SJSA1 (cell line): Measurements from ENCODE around the gene KRTAP9-3. TPM values are rescaled to one million over a fixed set of nuclear protein-coding genes. Genes with fewer than 3 reads are reported as not detected.
"Not testable (repeated sequence)": the region's sequence is repeated elsewhere in the genome, so short reads cannot be mapped to it uniquely, and the experiment has no call there.

ENCODE experiments used
- DNase-seq, 2 experiments: peaks; one replicate each; pipeline ENCODE4 v3.0.0-alpha.2; 2015 to 2020; ENCODE audit warnings: low spot score in 2 of 2, low read depth in 1 of 2
- H3K27ac ChIP-seq: fragments of 250-450 bp; sonication (Bioruptor Pico); 2 replicates; pipeline ENCODE4 v1.5.1; 2020; ENCODE audit warnings: mild to moderate bottlenecking, moderate library complexity
- H3K27me3 ChIP-seq: fragments of 250-450 bp; sonication (Bioruptor Pico); replicated peaks from 2 replicates; pipeline ENCODE4 v1.5.1; 2020; ENCODE audit warnings: mild to moderate bottlenecking, moderate library complexity
- H3K36me3 ChIP-seq: fragments of 250-450 bp; sonication (Bioruptor Pico); 2 replicates; pipeline ENCODE4 v1.5.1; 2020; ENCODE audit warnings: mild to moderate bottlenecking
- H3K4me1 ChIP-seq: fragments of 250-450 bp; sonication (Bioruptor Pico); replicated peaks from 2 replicates; pipeline ENCODE4 v1.6.1; 2021; ENCODE audit warnings: mild to moderate bottlenecking
- H3K4me3 ChIP-seq: fragments of 250-450 bp; sonication (Bioruptor Pico); 2 replicates; pipeline ENCODE4 v1.5.1; 2020; ENCODE audit warnings: mild to moderate bottlenecking
- H3K9me3 ChIP-seq: fragments of 250-450 bp; sonication (Bioruptor Pico); replicated peaks from 2 replicates; pipeline ENCODE4 v1.5.1; 2020; ENCODE audit warnings: mild to moderate bottlenecking
- total RNA-seq: library from RNA; depleted of rRNA; stranded (reverse); fragments of >200 nt; shearing (Covaris generic); gene quantifications from 2 replicates; pipeline ENCODE4 v1.2.3, GENCODE V29; 2014; rRNA removed

Gene KRTAP9-3
- total RNA-seq, 1 experiment from 2014 or later = not detected

- Histone ChIP-seq H3K27ac (no peak overlapping the region), H3K9me3 (no peaks in the 10 kb centered on the region), H3K4me3 (no peak overlapping the region), H3K27me3 (no peaks in the 10 kb centered on the region), H3K4me1 (no peaks in the 10 kb centered on the region), H3K36me3 (no peaks in the 10 kb centered on the region)
- DNase-seq = peak in 1 of 2 experiments; percentile 0
These were observed 32.4 kb downstream of the KRTAP9-3 start for GRCh38 chr17:41264599-41264998.

DNA sequence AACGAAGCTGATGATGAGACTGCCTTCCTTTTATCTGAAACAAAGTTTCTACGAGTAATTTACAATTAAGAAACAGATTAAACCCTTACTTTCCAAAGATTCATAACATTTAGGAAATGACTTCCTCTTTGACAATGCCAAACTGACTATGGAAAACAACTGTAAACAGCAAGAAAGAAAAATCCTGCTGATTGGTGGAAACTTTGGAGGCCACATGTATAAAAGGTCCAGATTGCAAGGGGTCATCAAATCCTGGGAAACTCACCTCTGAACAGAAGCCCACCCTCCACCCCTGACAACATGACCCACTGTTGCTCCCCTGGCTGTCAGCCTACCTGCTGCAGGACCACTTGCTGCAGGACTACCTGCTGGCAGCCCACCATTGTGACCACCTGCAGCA, 32.8 kb downstream of the KRTAP9-3 start, which contains the start of gene KRTAP9-6:
Gene KRTAP9-6, plus strand, starts transcription at position 301 of the 400 bp plus-strand sequence. Its CDS starts 0 bp downstream, at position 301.
- Histone ChIP-seq H3K27ac (no peak within 1 kb of the TSS), H3K27me3 (no peaks in the 10 kb centered on the region), H3K36me3 (no peaks in the 10 kb centered on the region), H3K4me3 (no peak within 1 kb of the TSS), H3K9me3 (no peaks in the 10 kb centered on the region), H3K4me1 (no peaks in the 10 kb centered on the region)
- DNase-seq = no peak

DNA sequence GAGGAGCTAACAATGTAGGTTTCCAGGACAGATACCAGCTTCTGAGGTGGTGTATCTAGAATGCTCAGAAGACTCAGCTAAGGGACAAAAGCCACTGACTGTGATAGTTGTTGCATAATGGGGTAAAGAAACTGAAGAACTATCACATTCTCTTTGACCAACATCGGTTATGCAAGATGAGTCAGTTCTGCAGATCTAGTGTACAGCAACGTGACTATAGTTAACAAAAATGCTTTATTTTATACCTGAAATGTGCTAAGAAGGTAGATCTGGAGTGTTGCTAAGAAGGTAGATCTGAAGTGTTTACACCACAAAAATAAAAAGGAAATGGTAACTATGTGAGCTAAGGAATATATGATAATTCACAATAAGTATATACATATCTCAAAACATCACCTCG, 35.5 kb downstream of the KRTAP9-3 start:
- Histone ChIP-seq H3K27ac (no peak overlapping the region), H3K9me3 (no peaks in the 10 kb centered on the region), H3K36me3 (no peaks in the 10 kb centered on the region), H3K4me3 (no peak overlapping the region), H3K4me1 (no peaks in the 10 kb centered on the region), H3K27me3 (no peaks in the 10 kb centered on the region)
- no peak for DNase-seq

- not testable (repeated sequence) for H3K4me1 ChIP-seq, H3K4me3 ChIP-seq, H3K27ac ChIP-seq, H3K27me3 ChIP-seq, DNase-seq, H3K36me3 ChIP-seq, H3K9me3 ChIP-seq
These were observed 39.1 kb downstream of the KRTAP9-3 start for GRCh38 chr17:41271323-41271722.

DNA sequence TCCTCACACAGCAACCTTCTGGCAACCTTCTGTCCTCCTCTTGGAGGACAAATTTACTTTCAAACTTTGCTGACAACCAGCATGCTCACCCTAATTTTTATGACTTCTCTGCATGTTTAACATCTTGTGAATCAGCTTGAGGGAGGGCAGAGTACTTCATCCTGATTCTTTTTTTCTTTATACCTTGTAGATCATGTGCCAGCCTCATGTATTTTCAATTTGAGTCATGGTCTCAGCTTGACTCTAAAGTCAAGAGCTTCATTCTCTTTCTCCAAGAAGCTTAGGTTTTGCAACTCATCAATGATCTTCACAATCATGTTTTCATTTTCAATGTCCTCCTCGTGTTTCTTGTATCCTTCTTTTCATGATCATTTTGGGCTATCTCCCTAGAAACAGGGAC, 39.6 kb downstream of the KRTAP9-3 start:
- no peaks in the 10 kb centered on the region for H3K4me1 ChIP-seq
- no peak overlapping the region for H3K4me3 ChIP-seq
- no peaks in the 10 kb centered on the region for H3K36me3 ChIP-seq
- no peaks in the 10 kb centered on the region for H3K9me3 ChIP-seq
- no peaks in the 10 kb centered on the region for H3K27me3 ChIP-seq
- H3K27ac ChIP-seq = no peak overlapping the region
- DNase-seq = no peak

GRCh38 chr17:41275648-41276190, 43.5 kb downstream of the KRTAP9-3 start, which contains the start of gene KRTAP9-7:
Gene KRTAP9-7 (plus strand): TSS chr17:41275698. CDS start chr17:41275698, 0 bp downstream.
- H3K27ac ChIP-seq, H3K4me3 ChIP-seq, H3K9me3 ChIP-seq, H3K27me3 ChIP-seq, DNase-seq, H3K4me1 ChIP-seq, H3K36me3 ChIP-seq: not testable (repeated sequence)

DNA sequence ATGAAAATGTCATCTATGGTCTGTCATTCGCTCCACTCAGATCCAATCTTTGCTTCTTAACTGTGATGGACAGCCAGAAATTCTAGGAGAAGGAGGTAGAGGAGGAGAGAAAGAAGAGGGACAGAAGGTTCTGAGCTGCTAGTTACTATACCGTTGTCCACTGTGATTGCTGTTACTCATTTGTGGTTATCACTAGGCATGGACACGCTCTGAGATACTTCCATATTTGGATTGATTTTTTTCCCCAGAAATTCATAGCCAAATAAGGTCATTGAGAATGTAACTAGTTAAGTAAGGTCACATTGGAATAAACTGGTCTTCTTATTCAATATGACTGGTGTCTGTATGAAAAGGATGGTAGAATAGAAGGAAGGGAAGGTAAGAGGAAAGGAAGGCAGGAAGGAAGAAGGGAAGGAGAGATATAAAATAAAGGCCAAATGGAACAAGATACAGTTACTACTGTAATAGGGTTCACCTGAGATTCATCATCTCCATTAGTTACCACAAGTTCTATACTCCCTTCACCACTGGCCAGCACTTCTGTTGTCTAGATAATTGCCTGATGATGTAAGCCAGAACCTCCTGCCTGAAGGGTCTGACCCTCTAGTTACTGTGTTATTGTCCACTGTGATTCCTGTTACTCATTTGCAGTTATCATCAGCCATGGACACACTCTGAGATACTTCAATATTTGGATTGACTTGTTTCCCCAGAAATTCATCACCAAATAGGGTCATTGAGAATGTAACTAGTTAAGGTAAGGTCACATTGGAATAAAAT, 46.1 kb downstream of the KRTAP9-3 start:
- Histone ChIP-seq H3K27me3 (no peaks in the 10 kb centered on the region), H3K4me3 (no peak overlapping the region), H3K9me3 (no peaks in the 10 kb centered on the region), H3K36me3 (no peaks in the 10 kb centered on the region), H3K4me1 (peaks cover 15% of the 10 kb centered on the region), H3K27ac (no peak overlapping the region)
- no peak for DNase-seq

Other genes with a start within 250 kb of the KRTAP9-3 start
- not detected in 2 replicates for gene KRT40, start 248.1 kb upstream of the KRTAP9-3 start, total RNA-seq
- gene KRTAP3-3, start 238.3 kb upstream of the KRTAP9-3 start, total RNA-seq = not detected in 2 replicates
- gene KRTAP3-2, start 232.5 kb upstream of the KRTAP9-3 start, total RNA-seq = not detected in 2 replicates
- gene KRTAP3-1, start 223.3 kb upstream of the KRTAP9-3 start, total RNA-seq = not detected in 2 replicates
- 0.45 and 2.5 TPM in 2 replicates for gene KRTAP1-5, start 205.2 kb upstream of the KRTAP9-3 start, total RNA-seq
- gene KRTAP1-4, start 202.3 kb upstream of the KRTAP9-3 start, total RNA-seq = not detected in 2 replicates
- gene KRTAP1-3, start 197.6 kb upstream of the KRTAP9-3 start, total RNA-seq = not detected in 2 replicates
- gene KRTAP1-1, start 191.0 kb upstream of the KRTAP9-3 start, total RNA-seq = not detected in 2 replicates
- not detected in 2 replicates for gene KRTAP2-1, start 185.1 kb upstream of the KRTAP9-3 start, total RNA-seq
- gene KRTAP2-2, start 177.2 kb upstream of the KRTAP9-3 start, total RNA-seq = not detected in 2 replicates
- not detected in 2 replicates for gene KRTAP2-3, start 172.3 kb upstream of the KRTAP9-3 start, total RNA-seq
- not detected in 2 replicates for gene KRTAP2-4, start 166.6 kb upstream of the KRTAP9-3 start, total RNA-seq
- not detected in 2 replicates for gene KRTAP4-7, start 148.3 kb upstream of the KRTAP9-3 start, total RNA-seq
- gene KRTAP4-8, start 134.3 kb upstream of the KRTAP9-3 start, total RNA-seq = not detected in 2 replicates
- not detected in 2 replicates for gene KRTAP4-16, start 130.2 kb upstream of the KRTAP9-3 start, total RNA-seq
- not detected in 2 replicates for gene KRTAP4-9, start 127.1 kb upstream of the KRTAP9-3 start, total RNA-seq
- not detected in 2 replicates for gene KRTAP4-11, start 114.1 kb upstream of the KRTAP9-3 start, total RNA-seq
- not detected in 2 replicates for gene KRTAP4-12, start 108.3 kb upstream of the KRTAP9-3 start, total RNA-seq
- not detected in 2 replicates for gene KRTAP4-6, start 91.9 kb upstream of the KRTAP9-3 start, total RNA-seq
- gene KRTAP4-5, start 82.6 kb upstream of the KRTAP9-3 start, total RNA-seq = not detected in 2 replicates
- not detected in 2 replicates for gene KRTAP4-4, start 71.7 kb upstream of the KRTAP9-3 start, total RNA-seq
- gene KRTAP4-3, start 64.2 kb upstream of the KRTAP9-3 start, total RNA-seq = not detected in 2 replicates
- not detected in 2 replicates for gene KRTAP4-2, start 54.2 kb upstream of the KRTAP9-3 start, total RNA-seq
- not detected in 2 replicates for gene KRTAP4-1, start 47.5 kb upstream of the KRTAP9-3 start, total RNA-seq
- gene KRTAP9-1, start 42.6 kb upstream of the KRTAP9-3 start, total RNA-seq = not detected in 2 replicates
- not detected in 2 replicates for gene KRTAP9-2, start 5.8 kb upstream of the KRTAP9-3 start, total RNA-seq
- not detected in 2 replicates for gene KRTAP9-8, start 5.5 kb downstream of the KRTAP9-3 start, total RNA-seq
- not detected in 2 replicates for gene KRTAP9-4, start 17.2 kb downstream of the KRTAP9-3 start, total RNA-seq
- not detected in 2 replicates for gene KRTAP9-9, start 22.9 kb downstream of the KRTAP9-3 start, total RNA-seq
- gene KRTAP9-6, start 32.9 kb downstream of the KRTAP9-3 start, total RNA-seq = not detected in 2 replicates
- gene KRTAP9-7, start 43.2 kb downstream of the KRTAP9-3 start, total RNA-seq = not detected in 2 replicates
- gene KRTAP29-1, start 70.4 kb downstream of the KRTAP9-3 start, total RNA-seq = not detected in 2 replicates
- not detected in 2 replicates for gene KRTAP16-1, start 76.9 kb downstream of the KRTAP9-3 start, total RNA-seq
- gene KRTAP17-1, start 83.3 kb downstream of the KRTAP9-3 start, total RNA-seq = not detected in 2 replicates
- gene KRT33A, start 118.4 kb downstream of the KRTAP9-3 start, total RNA-seq = not detected in 2 replicates
- 0.21 and 0.72 TPM in 2 replicates for gene KRT33B, start 137.4 kb downstream of the KRTAP9-3 start, total RNA-seq
- 0.84 and 1.6 TPM in 2 replicates for gene KRT34, start 149.9 kb downstream of the KRTAP9-3 start, total RNA-seq
- gene KRT31, start 165.2 kb downstream of the KRTAP9-3 start, total RNA-seq = not detected in 2 replicates
- not detected in 2 replicates for gene KRT37, start 192.1 kb downstream of the KRTAP9-3 start, total RNA-seq
- not detected in 2 replicates for gene KRT38, start 208.5 kb downstream of the KRTAP9-3 start, total RNA-seq
- gene KRT32, start 234.9 kb downstream of the KRTAP9-3 start, total RNA-seq = not detected in 2 replicates
- gene KRT35, start 248.7 kb downstream of the KRTAP9-3 start, total RNA-seq = not detected in 2 replicates